Umbilical cord (tissue), 2 donors: Measurements from ENCODE around the gene DAPK1. TPM values are rescaled to one million over a fixed set of nuclear protein-coding genes. Genes with fewer than 3 reads are reported as not detected.

Experiments
- DNase-seq: peaks from one replicate; pipeline ENCODE4 v3.0.0-alpha.2; 2015; ENCODE audit warnings: low spot score
- total RNA-seq: library from RNA; depleted of rRNA; stranded (reverse); fragments of >200 nt; gene quantifications from one replicate; pipeline ENCODE4 v1.2.3, GENCODE V29; 2014; ENCODE audit warnings: low replicate concordance; ENCODE audit not compliant: insufficient read depth

DAPK1 gene
- total RNA-seq, 1 donor from 2014 or later, result 77.0 TPM

DNA sequence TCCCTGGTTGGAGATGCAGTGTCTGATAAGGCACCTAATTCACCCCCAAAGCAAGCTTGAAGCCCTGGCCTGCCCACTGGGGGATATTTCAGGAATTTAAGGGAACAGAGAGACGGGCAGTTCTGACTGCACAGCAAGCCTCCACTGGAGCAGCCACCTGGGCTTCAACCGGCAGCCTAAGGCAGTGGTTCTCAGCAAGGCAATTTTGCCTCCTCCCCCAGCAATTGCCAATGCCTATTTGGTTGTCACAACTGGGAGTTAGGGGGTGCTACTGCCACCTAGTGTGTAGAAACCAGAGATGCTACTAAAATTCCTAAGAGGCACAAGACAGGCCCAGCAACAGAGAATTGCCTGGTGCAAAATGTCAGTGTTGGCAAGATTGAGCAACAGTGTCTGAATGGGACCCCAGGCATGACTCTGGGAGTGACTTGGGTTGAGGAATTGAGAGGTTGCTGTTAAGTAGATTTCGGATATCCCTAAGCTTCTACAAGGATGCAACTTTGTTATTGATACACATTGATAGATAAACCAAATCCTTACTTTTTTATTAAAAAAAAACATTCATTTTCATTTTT, 169.6 kb downstream of the DAPK1 start:
- DNase-seq, result no peak

DNA sequence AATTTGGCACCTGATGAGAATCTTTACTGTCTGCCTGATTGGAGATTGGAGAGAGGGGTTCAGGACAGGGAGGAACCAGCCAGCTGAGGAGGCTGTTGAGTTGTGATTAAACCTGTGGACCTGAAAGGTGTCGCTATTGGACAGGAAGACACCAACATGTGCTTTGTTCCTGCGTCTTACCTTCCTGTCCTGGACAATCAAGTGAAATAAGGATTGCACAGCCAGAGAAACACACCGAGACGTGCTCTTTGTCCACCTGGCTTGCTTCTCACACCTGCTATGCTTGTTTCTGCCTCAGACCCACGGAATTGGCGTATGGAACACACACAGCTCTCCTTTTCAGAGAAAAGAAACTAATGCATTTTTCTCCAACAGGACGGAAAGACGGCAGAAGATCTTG, 170.6 kb downstream of the DAPK1 start:
- DNase-seq, result no peak

- no peak for DNase-seq
These were observed 171.1 kb downstream of the DAPK1 start for GRCh38 chr9:87668722-87669121.

DNA sequence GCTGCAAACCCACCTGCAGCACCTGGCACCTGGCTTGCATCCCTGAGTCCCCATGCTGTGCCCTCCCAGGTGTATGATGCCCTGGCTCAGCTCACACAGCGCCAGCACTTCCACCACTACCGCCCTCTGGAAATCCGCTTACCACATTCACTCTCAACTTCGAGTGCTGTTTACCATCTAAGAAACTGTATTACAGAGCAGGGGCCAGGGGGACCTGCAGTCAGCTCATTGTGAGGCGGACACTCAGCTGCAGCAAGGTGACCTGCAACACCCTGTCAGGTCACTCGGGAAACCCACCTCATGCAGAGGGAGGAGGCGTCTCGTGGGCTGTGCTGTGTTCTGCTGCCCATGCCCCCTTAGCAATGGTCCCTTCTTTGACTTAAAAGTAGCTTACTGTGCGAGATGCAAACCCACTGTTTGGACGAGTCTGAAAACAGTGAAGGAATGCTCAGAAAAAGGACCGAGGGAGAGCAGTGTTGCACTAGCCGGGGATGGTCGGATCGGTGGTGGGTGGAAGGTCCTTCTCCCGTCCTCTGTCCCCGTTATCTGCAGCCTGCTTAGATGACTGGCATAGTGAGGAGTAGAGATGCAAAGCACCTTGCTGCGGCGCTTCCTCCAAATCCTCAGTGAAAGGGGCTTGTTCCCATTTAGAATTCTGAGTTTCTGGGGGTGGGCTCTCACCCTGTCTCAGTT, 173.1 kb downstream of the DAPK1 start:
- no peak for DNase-seq

DNA sequence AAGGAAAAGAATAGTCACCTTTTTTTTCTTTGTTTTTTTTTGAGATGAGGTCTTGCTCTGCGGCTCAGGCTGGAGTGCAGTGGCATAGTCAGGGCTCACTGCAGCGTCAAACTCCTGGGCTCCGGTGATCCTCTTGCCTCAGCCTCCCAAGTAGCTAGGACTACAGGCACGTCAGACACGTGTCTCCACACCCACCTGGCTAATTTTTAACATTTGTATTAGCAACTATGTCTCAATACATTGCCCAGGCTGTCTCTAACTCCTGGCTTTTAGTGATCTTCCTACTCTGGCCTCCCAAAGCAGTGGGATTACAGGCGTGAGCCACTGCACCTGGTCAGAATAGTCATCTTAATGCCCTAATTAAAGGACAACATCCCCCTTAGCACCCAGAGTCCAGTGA, 173.8 kb downstream of the DAPK1 start:
- no peak for DNase-seq

GRCh38 chr9:87671925-87672324, 174.3 kb downstream of the DAPK1 start:
- no peak for DNase-seq

- DNase-seq, result no peak
These were observed 174.9 kb downstream of the DAPK1 start for GRCh38 chr9:87672586-87672985.

DNA sequence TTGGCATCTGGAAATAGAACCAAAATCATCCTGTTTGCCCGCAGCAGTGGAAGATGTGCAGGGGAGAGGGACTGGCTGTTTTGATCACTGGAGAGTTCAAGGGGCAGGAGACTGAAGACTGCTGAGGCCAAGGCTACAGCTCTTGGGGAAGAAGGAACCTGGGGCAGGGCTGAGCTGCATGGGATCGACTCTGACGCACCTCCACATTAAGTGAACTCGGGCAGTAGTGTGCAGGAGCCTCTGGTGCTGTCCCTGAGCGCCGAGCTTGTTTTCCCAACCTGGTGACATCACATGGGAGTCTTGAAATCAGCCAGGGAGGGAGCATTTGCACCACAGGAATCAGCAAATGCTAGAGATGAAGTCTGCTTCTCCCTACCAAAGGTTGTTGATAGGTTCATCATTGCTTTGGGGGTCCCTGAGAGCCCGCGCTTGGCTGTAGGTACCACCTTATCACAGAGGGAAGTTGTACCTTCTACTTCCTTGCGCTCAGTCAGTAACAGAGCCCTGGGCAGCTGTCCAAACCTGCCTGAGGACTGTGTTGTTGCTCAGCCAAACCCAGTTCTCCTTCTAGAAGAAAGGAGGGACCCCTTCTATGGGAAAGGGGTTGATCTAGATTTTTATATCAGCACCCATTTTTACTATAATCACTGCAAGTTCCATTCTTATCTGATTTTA, 175.9 kb downstream of the DAPK1 start:
- DNase-seq, result no peak

DNA sequence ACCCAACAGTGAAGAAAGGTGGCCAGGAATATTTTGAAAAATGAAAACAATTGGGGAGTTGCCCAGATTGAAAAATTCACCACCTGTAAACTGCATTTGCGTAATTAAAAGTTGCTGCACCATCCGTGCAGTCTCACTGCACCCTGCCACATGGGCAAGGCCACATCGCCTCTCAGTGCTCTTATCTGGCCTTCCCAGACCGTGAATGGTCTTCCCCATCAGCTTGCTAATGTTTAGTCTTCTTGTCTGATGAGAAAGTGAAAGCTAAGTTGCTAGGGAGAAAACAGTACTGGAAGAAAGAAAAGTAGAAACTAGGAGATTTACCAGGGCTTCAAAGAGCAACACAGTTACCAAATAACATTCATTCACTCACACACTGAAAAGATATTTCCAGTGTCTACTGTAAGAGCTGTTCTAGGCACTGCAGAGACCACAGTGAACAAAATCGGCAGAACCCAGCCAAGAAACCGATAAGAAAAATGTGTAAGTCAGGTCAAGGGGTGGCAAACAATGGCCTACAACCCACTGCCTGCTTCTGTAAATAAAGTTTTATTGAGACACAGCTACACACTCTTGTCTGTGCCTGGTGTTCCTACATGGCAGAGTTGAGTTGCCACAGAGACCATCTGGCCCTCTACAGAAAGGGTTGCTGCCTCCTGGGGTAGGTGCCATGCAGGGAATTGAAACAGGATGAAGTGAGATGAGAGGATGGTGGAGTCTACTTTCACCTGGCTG, 177.1 kb downstream of the DAPK1 start:
- no peak for DNase-seq

DNA sequence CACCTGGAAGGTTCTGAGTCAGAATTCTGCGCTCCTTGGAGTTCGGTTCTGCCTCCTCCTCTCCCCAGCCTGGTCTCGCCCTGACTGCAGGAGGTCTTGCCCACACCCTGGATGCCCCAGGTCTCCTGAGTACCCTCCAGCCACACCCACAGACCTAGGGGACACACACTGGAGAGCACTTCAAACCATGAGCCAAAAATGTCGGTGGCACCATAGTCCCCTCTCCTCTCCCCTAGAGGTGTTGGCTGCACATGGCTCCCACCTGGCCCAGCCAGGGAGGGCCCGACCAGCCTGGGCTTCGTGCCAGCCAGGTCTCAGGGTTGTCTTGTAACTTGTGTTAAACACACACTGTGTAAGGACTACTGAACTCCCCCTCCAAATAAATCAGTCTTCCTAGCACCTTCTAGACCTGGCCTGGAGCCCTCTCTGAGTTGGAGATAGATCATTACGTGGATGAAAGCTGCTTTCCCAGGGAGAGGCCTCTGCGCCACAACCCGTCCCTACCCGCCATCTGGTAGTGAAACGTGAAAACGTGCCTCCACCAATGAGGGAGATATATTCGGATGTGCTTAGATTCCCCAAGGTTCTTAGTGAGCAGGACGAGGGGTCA, 178.3 kb downstream of the DAPK1 start:
- DNase-seq, result no peak

DNA sequence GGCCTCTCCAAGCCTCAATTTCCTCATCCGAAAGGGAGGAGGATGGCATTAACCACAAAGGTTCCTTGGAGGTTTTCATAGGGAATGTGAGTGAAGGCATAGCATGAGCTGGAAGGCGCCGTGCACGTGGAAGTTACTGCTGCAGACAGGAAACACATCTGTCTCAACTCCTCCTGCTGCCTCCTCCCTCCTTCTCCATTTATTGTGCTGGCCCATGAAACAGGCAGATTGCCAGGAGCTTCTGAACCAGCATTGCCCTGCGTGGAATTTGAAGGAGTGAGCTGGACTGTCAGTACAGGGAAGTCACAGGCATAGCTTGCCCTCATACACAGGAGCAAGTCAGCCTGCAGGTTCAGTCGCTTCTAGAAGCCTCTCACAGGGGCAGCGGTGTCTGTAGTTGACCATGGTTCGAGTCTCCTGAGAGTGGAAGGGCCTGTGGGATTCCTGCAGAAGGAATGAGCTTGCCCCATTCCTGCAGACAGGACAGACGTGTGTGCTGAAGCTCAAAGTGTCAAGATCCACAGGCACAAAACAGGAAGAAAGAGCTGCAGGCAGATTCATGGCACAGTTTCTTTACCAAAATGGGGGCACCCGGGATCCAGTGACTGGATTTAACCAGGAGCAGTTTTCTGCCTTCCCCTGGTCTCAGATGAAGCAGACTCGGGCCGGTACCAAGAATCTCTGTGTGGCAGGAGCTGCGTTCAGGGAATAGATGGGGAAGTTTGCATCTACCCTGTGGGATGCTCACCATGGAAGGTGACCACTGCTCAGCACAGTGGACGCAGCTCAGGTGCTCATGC, 179.5 kb downstream of the DAPK1 start:
- peak; percentile 46 for DNase-seq

DNA sequence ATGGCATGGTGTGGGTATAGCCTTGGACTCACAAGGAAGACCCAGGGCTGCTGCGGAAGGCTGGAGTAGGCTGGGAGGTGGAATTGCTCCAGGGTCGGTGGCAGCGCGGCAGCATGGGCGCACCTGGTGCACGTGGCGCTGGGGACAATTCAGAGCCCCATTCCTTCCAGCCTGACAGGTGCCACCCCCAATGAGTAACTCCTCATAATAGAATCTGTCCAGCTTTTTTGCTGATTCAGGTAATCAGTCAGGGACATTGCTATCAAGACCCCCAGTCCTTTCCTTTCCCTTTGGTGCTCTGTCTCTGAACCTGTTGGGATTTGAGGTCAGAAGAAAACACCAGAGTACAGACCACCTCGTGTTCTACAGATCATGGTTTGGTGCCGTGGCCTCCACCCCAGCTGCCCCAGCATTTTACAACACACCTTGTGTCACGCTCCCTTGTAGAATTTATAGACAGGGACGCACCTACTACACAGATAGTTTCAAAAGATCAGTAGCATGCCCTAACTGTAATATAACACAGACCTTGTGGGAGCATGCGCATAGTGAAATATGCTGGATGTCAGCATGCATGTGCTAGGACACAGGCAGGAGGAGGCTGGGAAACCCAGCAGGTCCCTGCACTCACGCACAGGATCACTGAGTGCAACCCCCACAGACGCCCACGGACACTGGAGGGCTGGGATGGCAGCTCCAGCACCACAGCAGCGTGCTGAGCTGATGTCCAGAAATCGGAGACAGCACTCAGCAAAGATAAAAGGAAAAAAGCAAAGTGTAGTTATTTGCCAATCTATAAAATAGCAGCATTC, 180.3 kb downstream of the DAPK1 start:
- no peak for DNase-seq

DNA sequence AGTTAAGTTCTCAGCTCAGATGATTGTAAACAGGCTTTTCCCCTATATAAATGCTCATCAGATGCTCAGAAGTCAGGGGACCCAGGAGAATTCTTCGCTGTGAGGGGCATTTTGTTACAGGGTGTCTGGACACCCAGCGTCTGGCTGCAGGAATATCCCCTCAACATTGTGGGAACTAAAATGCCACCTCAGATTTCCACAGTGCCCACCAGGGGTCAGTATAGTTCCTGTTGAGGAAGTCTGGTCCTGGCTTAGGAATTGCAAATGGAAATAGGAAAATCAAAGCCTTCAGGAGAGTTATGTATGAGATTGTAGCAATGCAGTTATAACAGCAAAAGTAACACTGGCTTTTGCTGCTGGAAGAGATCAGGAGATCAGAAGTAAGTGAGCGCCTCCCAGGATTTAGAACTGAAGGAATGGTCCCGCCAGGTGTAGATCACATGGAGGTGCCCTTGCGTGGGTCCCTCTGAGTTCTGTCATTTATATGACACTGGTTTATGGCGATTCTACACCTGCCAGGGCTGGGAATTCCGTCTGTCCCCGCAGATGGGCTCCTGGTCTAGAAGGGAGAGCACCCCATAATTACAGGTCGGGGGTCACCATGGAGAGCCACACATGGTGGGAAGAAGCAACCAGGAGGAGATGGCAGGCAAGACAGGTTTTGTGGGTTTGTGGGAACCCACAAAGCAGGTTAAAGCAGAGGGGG, 181.1 kb downstream of the DAPK1 start:
- DNase-seq, result peak; percentile 78

GRCh38 chr9:87681271-87682061, 183.8 kb downstream of the DAPK1 start:
- no peak for DNase-seq

DNA sequence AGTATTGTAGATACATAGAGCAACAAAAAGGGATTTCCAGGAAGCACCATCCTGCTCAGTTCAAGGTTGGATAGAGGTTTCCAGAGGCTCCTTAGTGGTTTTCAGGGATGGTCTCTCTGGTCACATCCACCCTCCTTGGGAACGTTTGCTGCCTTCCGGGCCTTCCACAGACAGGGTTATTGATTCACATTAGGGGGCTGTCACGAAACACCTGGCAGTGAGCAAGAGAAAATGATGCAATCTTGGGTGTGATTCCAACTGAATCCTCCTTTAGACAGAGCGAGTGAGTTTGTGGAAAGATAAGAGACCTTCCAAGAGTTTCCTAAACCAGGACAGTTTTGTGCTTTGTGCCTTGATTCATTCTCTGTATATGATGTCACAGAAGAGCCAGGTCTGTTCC, 184.4 kb downstream of the DAPK1 start:
- no peak for DNase-seq

DNA sequence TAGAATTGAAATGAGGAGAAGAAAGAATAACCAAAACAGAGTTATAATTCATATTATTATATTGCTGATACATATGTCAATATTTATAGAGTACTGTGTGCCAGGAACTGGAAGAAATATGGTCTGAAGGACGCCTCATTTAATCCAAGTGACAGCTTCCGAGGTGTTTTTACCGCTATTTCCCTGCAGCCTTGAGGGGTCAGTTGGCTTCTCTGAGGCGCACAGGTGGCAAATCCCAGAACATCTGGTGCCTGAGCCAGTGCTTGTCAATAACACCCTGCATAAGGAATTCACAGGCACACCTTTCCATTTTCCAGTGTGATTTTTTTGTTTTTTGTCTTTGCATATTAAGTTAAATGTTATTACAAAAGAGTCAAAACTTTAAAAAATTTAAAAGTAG, 185.0 kb downstream of the DAPK1 start:
- no peak for DNase-seq

- no peak for DNase-seq
These were observed 186.3 kb downstream of the DAPK1 start for GRCh38 chr9:87683751-87684626.
